ENCODE data around the gene CSRP1. TPM values are rescaled to one million over a fixed set of nuclear protein-coding genes. Genes with fewer than 3 reads are reported as not detected.

The CSRP1 gene
- total and polyA plus RNA-seq, 4 donors: 143 to 278 (median 227) TPM

DNA sequence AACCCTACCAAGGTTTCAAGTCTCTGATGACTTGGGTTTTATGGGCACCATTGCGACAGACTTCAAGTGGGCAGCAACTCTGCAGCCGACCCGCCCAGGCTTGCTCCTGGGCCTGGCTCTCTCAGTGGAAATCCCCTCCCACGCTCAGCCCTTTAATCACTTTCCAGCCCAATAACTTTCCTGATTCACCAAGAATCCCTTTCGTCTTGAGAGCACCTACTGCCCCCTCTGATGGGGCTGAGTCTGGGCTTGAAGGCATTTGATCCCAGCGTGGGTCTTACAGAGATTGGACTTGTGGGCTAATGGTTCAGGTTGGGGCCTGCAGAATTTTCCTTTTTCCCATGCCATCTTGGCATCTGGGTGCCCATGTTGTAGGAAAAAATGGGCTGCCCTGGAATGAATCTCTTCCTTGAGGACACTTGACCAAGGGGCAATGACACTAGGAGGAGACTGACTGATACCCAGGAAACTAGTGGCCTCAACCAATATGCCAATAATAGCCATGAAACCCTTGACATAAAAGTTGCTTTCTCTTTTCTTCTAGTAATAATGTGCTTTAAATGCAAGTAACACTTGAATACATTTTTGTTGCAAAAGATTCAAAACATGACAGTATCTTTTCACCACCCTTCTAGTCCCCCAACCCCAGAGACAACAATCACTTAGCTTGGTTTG is 30.1 kb downstream of the CSRP1 start:
- H3K27me3 ChIP-seq (ENCODE audit: control insufficient read depth in 3 of 3, insufficient read depth in 3 of 3, low read length in 2 of 3): peaks cover 0 to 5% (median 0%) of the 10 kb centered on the region in 3 donors
- peaks cover 0 to 17% (median 5%) of the 10 kb centered on the region in 5 donors for H3K4me1 ChIP-seq (ENCODE audit: control insufficient read depth in 5 of 5, insufficient read depth in 5 of 5, low read length in 5 of 5)
- ATAC-seq (ENCODE audit: insufficient read depth, low FRiP score) (no peak), DNase-seq (no peak)
- no peak overlapping the region for H3K4me3 ChIP-seq
- no peak overlapping the region for H3K9ac ChIP-seq (ENCODE audit: insufficient read depth in 1 of 2, low read length in 2 of 2)
- H3K9me3 ChIP-seq (ENCODE audit: control insufficient read depth in 4 of 4, insufficient read depth in 3 of 4, low read length in 3 of 4): no peaks in the 10 kb centered on the region
- H3K36me3 ChIP-seq (ENCODE audit: control insufficient read depth in 4 of 4, insufficient read depth in 4 of 4, low read length in 4 of 4): no peaks in the 10 kb centered on the region
- no peak overlapping the region for H3K27ac ChIP-seq (ENCODE audit: low read depth in 1 of 2, low read length in 1 of 2)
- 62 to 86% methylated on average over 6 of the region's 6 CpGs for WGBS, 2 donors
- TF ChIP-seq, protein P1, sequence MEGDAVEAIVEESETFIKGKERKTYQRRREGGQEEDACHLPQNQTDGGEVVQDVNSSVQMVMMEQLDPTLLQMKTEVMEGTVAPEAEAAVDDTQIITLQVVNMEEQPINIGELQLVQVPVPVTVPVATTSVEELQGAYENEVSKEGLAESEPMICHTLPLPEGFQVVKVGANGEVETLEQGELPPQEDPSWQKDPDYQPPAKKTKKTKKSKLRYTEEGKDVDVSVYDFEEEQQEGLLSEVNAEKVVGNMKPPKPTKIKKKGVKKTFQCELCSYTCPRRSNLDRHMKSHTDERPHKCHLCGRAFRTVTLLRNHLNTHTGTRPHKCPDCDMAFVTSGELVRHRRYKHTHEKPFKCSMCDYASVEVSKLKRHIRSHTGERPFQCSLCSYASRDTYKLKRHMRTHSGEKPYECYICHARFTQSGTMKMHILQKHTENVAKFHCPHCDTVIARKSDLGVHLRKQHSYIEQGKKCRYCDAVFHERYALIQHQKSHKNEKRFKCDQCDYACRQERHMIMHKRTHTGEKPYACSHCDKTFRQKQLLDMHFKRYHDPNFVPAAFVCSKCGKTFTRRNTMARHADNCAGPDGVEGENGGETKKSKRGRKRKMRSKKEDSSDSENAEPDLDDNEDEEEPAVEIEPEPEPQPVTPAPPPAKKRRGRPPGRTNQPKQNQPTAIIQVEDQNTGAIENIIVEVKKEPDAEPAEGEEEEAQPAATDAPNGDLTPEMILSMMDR (IDR thresholded peaks at IDR 0.05; ENCODE audit: control extremely low read depth, extremely low read depth): no peak

DNA sequence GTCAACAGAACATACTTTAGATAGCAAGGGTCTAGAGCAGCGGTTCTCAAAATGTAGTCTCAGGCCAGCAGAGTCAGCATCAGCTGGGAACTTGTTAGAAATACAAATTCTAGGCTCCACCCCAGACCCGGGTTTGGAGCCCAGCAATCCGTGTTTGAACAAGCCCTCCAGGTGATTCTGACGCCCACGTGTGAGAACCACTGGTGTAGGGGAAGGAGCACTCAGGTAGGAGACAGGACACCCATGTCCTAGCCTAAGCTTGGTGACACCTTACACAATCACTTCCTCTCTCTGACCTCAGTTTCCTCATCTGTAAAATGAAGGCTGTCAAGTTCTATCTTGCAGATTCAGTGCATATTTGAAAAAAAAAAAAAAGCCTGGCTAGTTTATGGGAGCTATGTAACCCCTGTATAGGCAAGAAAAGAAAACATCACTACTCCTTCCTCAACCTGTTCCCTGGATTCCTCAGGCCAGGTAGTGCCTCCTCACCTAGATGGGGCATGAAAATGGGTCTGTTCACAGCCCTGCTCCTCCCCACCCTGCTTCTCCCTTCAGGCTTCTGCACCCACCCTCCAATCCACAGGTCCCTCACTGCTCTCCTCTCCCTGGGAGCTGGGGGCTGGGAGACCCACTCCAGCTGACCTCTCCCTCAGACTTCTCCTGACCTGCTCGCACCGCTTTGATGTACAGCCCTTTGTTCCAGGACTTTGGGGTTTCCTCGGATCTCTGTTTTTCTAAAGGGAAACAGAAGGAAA is 30.8 kb downstream of the CSRP1 start:
- no peak overlapping the region for H3K9ac ChIP-seq (ENCODE audit: insufficient read depth in 1 of 2, low read length in 2 of 2)
- no peak for ATAC-seq (ENCODE audit: insufficient read depth, low FRiP score)
- H3K27ac ChIP-seq (ENCODE audit: low read depth in 1 of 2, low read length in 1 of 2): no peak overlapping the region

DNA sequence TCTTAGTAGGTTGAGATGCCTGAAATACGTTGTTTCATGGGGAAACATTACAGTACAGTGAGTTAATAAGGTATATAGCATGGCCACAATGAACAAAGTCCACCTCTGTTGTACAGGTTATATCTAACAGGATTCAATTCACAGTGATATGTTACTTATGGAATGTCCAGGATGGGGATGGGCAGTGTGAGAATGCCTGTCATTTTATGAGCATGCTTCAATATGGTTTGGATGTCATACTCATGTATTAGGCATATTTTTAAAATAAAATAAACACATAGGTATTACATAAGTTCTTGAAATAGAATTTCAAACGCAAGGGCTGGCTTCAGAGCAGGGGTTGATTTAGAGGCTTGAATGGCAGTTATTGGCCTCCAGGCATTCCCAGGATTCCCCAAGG is 31.8 kb downstream of the CSRP1 start:
- H3K4me3 ChIP-seq: no peak overlapping the region
- no peaks in the 10 kb centered on the region for H3K36me3 ChIP-seq (ENCODE audit: control insufficient read depth in 4 of 4, insufficient read depth in 4 of 4, low read length in 4 of 4)
- no peaks in the 10 kb centered on the region for H3K27me3 ChIP-seq (ENCODE audit: control insufficient read depth in 3 of 3, insufficient read depth in 3 of 3, low read length in 2 of 3)
- no peak overlapping the region for H3K9ac ChIP-seq (ENCODE audit: insufficient read depth in 1 of 2, low read length in 2 of 2)
- ATAC-seq (ENCODE audit: insufficient read depth, low FRiP score) (no peak), DNase-seq (no peak)
- TF ChIP-seq, protein P1 (IDR thresholded peaks at IDR 0.05; ENCODE audit: control extremely low read depth, extremely low read depth): no peak
- 63 to 79% methylated on average over 2 of the region's 2 CpGs for whole genome bisulfite sequencing, 2 donors
- no peaks in the 10 kb centered on the region for H3K9me3 ChIP-seq (ENCODE audit: control insufficient read depth in 4 of 4, insufficient read depth in 3 of 4, low read length in 3 of 4)
- H3K4me1 ChIP-seq (ENCODE audit: control insufficient read depth in 5 of 5, insufficient read depth in 5 of 5, low read length in 5 of 5): peaks cover 0 to 5% (median 2%) of the 10 kb centered on the region in 5 donors
- H3K27ac ChIP-seq (ENCODE audit: low read depth in 1 of 2, low read length in 1 of 2): no peak overlapping the region

More for the DNA sequence above, 30.8 kb downstream of the CSRP1 start:
- TF ChIP-seq, protein P1 (IDR thresholded peaks at IDR 0.05; ENCODE audit: control extremely low read depth, extremely low read depth): no peak
- no peak for DNase-seq
- 65 to 68% methylated on average over 8 of the region's 8 CpGs for WGBS, 2 donors
- Histone ChIP-seq H3K27me3 (ENCODE audit: control insufficient read depth in 3 of 3, insufficient read depth in 3 of 3, low read length in 2 of 3) (peaks cover 0 to 4% (median 0%) of the 10 kb centered on the region in 3 donors), H3K9me3 (ENCODE audit: control insufficient read depth in 4 of 4, insufficient read depth in 3 of 4, low read length in 3 of 4) (no peaks in the 10 kb centered on the region), H3K36me3 (ENCODE audit: control insufficient read depth in 4 of 4, insufficient read depth in 4 of 4, low read length in 4 of 4) (no peaks in the 10 kb centered on the region), H3K4me1 (ENCODE audit: control insufficient read depth in 5 of 5, insufficient read depth in 5 of 5, low read length in 5 of 5) (peaks cover 0 to 10% (median 4%) of the 10 kb centered on the region in 5 donors), H3K4me3 (no peak overlapping the region)

All from lung (tissue), 12 donors.